HG02852 (cell line): ENCODE data around the gene FBN2.
"Not testable (repeated sequence)": the region's sequence is repeated elsewhere in the genome, so short reads cannot be mapped to it uniquely, and the experiment has no call there.

Experiments used
- ATAC-seq: cut with Tn5 transposase; IDR thresholded peaks from one replicate; pipeline ENCODE4 v1.9.1; 2021; ENCODE audit warnings: mild to moderate bottlenecking, moderate library complexity; ENCODE audit not compliant: unreplicated experiment

Gene FBN2

GRCh38 chr5:128328007-128328406 is 210.0 kb downstream of the FBN2 start:
- no peak for ATAC-seq

DNA sequence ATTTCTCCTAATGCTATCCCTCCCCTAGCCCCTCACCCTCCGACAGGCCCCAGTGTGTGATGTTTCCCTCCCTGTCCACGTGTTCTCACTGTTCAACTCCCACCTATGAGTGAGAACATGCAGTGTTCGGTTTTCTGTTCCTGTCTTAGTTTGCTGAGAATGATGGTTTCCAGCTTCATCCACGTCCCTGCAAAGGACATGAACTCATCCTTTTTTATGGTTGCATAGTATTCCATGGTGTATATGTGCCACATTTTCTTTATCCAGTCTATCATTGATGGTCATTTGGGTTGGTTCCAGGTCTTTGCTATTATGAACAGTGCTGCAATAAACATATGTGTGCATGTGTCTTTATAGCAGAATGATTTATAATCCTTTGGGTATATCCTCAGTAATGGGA is 216.6 kb downstream of the FBN2 start:
- not testable (repeated sequence) for ATAC-seq

- ATAC-seq: no peak
Observed at GRCh38 chr5:128318691-128319090, 219.4 kb downstream of the FBN2 start.

DNA sequence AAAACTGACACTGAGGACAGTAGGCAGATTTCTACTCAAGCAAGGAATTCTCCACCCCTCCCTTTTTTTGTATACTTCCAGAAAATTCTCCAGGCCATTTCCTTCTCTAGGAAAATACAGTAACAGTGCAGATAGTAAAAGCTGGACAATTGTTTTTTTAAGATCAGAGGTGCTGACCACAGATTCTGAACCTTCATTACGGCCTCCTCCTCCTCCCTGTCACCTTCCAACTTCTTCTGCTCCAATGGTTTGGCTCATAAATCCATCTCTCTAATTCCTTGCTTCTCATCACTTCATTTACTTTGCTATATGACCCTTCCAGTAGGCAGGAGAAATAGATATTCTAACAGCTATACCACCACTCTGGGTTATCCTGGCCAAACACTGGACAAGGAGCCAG is 220.6 kb downstream of the FBN2 start:
- no peak for ATAC-seq

- ATAC-seq: no peak
Observed at GRCh38 chr5:128315671-128316070, 222.4 kb downstream of the FBN2 start.

GRCh38 chr5:128305341-128305740 is 232.7 kb downstream of the FBN2 start:
- ATAC-seq: no peak

GRCh38 chr5:128304791-128305190 is 233.3 kb downstream of the FBN2 start:
- ATAC-seq: no peak

- no peak for ATAC-seq
Observed at GRCh38 chr5:128304088-128304487, 234.0 kb downstream of the FBN2 start.

DNA sequence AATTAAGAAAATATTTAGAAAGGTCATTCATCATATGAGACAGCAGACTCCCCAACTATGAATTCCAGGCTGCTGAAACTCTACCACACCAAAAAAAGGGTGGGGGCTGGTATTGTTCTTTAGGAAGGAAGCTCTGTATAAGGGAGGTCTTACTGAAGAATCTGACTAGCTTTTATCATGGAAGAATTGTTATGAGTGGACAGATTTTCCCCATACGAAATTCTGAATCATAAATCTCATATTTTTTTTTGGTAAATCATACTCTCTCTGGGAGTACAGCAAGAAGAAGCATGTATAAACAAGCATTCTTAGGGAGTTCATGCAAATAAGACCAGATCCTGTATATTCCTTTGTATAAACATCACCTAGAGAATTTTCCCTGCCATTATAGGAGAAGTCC is 234.5 kb downstream of the FBN2 start:
- no peak for ATAC-seq

DNA sequence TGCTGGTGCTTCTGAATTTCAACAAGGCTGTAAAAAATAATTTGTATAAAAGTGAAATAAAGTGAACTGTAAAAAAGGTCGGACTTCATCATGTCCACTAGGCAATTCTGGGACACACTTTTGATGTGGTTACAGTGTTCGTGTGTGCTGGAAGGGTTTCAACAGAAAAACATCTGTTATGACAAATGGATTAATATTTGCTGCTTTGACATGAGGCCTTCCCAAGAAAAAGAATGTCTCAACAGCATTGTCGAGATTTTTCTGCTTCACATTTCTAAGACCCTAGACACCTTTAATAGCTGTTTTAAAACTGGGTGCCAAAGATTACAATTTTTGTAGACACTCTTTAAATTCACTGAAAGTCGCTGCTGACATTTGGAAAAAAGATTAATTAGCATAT is 237.9 kb downstream of the FBN2 start:
- no peak for ATAC-seq

DNA sequence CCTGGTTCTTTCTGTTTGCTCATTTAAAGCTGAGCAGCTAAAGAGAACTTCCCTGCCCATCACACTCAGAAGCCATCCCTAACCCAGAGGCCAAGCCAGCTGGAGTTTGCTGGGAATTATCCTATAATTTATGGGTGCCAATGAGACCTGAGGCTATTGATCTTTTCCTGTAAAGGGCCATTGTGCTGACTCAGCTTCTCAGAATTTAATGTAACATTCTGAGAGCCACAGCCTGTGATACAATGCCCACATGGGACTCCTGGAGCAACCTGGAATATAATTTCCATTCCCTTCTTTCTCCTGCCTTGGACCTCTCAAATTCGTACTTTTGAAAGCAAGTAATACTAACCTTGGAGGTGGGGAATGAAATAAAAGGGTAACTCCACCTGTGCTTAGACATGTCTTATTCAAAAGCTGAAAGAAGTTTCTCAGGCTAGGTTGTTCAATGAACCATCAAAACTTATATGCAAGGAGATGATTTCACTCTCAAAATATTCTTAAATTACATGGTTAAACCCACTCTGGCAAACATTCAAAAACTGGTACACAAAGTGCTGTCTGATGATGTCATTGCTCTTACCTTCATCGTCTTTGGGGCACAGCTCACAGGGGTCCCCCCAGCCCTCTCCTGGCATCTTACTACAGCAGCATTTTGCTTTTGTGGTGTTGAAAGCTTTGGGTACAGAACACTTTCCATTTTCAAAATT is 247.7 kb downstream of the FBN2 start:
- ATAC-seq: no peak

- ATAC-seq: no peak
Observed at GRCh38 chr5:128287740-128288139, 250.3 kb downstream of the FBN2 start.

GRCh38 chr5:128284236-128284635 is 253.8 kb downstream of the FBN2 start:
- ATAC-seq: no peak

DNA sequence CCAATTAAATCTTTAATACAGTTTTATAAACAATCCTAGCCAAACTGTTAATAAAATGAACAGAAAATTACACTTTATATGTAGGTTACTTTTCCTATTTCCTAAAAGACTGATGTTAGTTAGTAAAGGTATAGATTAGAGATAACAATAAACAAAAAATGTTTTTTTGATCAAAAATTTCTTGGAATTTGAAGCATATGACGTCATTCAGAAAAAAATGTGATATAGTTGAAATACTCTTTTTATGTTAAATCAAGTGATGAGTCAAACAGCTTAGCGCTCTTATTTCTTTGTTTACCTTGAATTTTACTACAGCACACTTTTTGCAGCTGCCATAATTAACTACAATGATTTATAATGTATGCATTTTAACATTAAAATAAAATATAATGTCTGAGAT is 258.7 kb downstream of the FBN2 start:
- ATAC-seq: no peak

DNA sequence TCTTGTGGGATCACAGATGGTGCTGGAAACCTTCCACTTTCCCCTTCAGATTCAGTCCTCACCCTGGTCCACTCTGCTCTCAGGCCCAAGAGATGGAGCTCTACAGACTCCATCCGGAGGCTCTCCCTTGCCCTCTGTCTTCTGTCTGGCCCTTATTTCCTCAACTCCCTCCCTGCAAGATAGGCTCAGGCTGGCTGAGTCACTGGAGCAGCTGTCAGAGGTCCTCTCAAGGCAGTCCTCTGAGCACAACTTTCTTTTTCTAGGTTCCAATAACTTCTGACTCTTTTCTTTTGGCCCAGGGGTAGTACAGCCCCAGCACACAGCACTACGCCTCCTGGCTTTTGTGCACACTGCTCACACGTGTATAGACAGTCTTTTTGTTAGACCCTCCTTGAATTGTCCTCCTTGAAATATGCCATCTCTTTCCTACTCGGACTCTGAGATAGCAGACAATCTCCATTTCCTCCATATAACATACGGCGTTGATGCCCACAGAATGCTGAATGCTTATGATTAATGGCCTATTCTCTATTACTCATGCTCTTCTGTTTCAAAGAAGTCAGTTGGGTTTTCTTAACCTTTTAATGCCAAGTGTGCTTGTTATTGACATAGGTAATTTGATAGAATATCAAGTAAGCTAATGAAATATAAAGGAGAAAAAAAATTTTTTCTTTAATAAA is 261.4 kb downstream of the FBN2 start:
- no peak for ATAC-seq

GRCh38 chr5:128274441-128274840 is 263.6 kb downstream of the FBN2 start:
- no peak for ATAC-seq

DNA sequence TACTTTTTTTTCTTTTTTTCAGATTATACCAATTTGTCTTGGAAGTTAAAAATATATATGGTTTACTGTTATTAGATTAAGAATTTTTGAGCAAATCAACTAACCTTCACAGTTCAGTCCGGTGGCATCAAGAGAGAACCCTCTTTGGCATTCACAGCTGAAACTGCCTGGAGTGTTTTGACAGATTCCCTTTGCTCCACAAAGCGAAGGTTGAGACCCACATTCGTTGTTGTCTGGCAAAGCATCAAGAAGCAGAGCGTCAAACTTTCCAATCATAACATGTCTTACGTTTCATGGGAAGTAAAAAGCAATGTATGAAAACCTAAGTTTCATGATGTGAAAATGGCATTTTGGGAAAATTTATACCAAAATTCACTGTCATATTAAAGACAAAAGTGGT is 264.3 kb downstream of the FBN2 start:
- no peak for ATAC-seq

DNA sequence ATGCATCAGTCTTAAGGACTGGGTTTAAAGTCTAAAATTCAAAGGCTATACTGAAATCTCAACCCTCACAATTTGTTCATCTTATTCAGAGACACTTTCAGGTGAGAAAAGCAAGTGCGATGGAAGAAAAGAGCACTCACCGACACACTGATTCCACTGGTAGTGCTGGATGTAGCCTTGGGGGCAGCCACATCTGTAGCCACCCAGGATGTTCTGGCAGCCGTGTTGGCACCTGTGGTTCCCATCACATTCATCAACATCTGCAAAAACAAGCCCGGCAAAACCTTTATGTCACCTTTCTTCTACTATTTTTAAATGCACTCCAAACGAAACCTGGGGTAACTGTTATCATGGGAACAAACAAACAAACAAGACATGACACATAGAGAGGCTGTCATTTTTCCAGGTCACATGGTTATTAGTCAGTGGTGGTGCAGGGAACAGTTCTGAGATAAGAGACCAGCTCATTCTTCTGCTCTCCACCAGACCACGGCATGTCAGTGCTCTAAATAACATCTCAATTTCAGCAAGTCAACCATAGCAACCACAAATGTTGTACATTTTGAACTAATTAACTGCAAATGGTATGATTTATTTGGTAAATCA is 266.1 kb downstream of the FBN2 start:
- no peak for ATAC-seq

DNA sequence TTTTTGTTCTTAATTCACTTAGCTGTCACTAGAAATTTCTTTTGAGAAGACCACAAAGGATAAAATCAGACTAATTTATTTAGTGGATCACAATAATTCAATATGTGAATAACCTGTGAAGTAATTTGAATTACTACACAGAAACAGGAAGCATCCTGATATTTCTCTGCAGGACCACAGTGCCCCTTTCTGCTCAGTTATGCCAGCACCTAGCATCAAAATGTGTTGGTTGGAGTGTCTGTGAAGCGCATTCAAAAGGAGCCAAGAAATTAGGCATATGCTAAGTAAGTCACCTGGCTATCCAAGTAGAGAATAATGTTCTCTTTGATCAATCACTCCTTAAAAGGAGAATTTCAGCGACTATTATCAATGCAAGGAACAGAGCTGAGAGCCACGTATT is 267.0 kb downstream of the FBN2 start:
- ATAC-seq: no peak

- ATAC-seq: no peak
Observed at GRCh38 chr5:128264564-128265360, 273.3 kb downstream of the FBN2 start.

DNA sequence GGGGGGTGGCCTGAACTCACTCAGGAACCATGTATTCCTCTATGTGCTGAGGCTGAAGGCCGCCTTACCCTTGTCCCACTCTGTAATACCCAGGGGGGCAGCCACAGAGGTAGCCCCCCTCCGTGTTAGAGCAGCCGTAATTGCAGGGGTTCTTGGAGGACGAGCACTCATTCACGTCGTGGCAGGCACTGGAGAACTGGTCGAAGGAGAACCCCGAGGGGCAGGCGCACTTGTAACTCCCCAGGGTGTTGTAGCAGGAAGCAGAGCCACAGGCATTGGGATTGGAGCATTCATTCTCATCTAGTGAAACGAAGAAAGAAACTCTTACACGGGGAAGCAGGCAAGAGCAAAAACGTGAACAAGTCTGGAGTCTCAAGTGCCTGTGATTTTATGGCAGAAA is 274.7 kb downstream of the FBN2 start:
- no peak for ATAC-seq

DNA sequence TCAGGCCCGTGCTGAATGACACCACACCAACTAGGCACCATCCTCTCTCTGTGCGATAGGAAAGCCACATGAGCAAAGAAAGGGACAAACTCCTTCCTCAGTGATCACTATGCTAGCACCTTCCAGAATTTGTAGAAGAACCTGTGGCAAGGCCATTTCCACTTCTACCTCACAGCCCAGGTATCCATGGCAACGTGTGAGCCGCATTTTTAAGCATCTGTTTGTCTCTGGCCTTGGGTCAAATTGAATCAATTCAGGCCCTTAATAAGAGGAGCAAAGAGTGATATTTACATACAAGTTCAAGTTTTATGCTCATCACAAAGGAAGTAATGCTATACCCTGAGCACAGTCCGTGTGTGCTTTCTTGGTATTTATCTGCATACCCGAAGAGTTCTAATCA is 275.1 kb downstream of the FBN2 start:
- no peak for ATAC-seq
